ENCODE data around the gene TRIM71.
"Not testable (repeated sequence)": the region's sequence is repeated elsewhere in the genome, so short reads cannot be mapped to it uniquely, and the experiment has no call there.

The TRIM71 gene

DNA sequence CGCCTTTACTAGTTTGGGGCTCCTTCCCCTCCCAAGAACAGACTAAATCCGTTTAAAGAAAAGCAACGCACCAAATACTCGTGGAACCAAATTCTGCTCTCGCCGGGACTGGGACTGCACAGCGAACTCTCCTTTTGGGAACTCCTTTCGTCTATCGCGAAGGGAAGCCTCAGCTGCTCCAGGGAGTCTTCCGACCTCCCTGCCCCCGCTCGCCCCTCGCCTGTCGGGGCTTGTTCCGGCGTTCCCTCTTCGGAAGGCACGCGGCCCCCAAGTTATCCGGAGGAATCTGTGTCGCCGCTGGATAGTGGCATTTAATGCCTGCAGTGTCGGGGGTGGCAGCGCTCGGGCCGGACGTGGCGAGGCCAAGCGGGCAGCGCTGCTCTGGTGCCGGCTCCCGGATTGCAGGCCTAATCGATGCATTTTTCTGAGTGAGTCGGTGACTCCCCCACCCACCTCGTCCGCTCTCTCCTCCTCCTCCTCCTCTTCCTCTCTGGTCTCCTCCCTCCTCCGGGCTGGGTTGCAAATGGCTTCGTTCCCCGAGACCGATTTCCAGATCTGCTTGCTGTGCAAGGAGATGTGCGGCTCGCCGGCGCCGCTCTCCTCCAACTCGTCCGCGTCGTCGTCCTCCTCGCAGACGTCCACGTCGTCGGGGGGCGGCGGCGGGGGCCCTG lies at the start of gene TRIM71:
Gene TRIM71 (plus strand): TSS at position 440 of the 671 bp plus-strand sequence. CDS start 84 bp downstream, at position 524.
- DNase-seq: peak; percentile 52

DNA sequence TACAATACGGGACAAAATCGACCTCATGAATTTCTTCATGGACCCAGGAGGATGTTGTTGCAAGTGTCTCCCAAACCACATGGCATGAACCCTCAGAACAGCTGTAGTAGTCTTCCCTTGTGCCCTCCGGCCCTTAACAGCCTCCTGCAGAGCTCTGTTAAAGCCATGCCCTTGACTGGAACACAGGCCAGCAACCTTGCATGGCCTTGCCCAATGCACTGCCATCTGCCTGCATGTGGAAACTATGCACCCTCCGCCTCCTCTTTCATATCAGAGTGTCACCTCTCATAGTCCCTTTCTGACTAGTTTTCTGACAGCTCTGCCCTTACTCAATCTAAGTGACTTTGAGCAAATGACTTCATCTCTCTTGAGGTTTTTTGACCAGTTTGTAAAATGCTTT lies 39.4 kb upstream of the TRIM71 start:
- peak; percentile 29 to 34 for DNase-seq

- no peak for DNase-seq
Measured at GRCh38 chr3:32780071-32780734, 37.6 kb upstream of the TRIM71 start.

DNA sequence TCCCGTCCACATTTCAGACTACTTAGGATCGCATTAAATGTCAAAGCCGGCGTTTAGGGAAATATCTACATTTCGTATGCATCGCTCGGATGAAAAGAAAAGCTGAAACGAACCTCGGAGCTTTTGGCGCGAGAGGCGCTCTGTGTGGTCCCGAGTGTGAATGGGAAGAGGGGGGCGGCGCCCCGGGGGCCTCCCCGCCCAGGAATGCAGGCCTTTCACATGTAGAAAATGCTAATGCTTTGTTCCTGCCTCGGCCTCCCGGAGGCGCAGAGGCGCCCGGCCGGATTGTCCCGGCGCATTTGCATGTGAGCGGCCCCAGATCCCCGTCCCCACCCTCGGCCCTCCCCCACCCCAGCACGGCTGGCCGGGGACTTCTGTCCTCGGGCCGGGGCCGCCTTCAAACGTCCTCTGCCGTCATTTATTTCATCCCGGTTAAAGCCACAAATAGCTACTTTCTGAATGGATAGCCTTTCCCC lies 37.0 kb upstream of the TRIM71 start:
- DNase-seq: no peak

GRCh38 chr3:32781211-32781968 lies 36.4 kb upstream of the TRIM71 start:
- peak; percentile 77 to 86 for DNase-seq

GRCh38 chr3:32781969-32782270 lies 35.9 kb upstream of the TRIM71 start:
- not testable (repeated sequence) for DNase-seq

DNA sequence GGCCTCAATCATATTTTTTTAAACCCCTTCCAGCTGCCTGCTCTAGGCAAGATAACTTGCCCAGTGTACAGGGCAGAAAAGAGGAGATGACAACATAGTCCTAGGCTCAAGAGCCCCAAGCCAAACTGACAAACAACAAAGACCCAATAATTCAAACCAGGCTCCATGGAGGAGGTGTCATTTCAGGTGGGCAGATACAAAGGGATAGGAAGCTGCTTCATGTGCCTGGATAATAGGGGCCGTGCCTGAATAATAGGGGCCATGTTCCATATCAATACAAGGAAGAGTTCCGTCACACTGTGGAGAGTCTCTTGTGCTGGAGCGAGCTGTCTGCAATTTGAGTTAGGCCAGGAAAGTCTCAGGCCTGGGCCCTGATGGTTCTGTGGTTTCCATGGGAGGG lies 35.4 kb upstream of the TRIM71 start:
- DNase-seq: no peak

- no peak for DNase-seq
Measured at GRCh38 chr3:32791833-32792232, 26.0 kb upstream of the TRIM71 start.

DNA sequence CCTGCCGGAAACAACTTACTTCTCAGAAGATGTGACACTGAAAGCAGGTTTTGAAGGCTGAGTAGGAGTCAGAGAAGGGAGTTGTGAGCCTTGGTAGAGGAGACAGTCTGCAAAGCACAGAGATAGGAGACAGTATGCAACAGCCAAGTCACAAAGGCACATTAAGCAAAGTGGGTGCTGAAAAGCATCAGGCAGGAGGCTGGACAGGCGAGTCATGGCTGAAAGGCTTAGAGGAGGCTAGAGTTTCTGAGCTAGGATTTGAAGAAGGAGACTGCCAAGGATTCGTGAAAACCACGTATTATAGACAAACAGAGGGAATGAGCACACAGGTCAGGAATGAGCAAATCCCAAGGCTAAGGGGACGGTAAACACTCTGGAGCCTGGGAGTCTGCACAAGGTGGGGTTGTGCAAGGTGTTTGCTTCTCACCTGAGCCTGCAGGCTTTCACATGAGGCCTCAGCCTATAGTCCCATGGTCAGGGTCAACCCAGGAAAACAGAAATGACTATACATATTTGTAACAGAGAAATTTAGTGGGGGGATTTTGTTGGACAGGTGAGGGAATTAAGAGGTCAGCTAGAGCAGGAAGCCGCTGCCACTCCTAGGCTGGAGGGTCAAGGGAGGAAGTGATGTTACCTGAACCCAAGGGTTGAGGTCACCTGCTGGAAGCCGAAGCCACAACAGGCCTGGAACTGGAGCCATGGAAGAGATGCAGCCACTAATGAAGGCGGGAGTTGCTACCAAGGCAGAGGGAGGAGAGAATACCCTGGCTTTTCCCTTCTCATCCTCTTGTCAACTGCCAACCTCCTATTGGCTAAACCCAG lies 23.1 kb upstream of the TRIM71 start:
- no peak for DNase-seq

DNA sequence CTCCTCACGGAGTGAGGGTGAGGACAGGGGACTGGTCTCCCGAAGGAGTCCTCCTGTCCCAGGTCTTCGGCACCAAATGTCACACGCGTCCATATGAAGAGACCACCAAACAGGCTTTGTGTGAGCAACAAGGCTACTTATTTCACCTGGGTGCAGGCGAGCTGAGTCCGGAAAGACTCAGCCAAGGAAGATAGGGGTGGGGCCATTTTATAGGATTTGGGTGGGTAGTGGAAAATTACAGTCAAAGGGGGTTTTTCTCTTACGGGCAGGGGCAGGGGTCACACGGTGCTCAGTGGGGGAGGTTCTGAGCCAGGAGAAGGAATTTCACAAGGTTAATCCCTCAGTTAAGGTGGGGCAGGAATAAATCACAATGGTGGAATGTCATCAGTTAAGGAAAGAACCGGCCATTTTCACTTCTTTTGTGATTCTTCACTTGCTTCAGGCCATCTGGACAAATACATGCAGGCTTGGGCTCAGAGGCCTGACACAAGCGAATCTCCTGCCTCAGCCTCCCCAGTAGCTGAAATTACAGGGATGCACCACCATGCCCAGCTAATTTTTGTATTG lies 21.3 kb upstream of the TRIM71 start:
- DNase-seq: not testable (repeated sequence)

GRCh38 chr3:32797776-32798175 lies 20.0 kb upstream of the TRIM71 start:
- DNase-seq: no peak

DNA sequence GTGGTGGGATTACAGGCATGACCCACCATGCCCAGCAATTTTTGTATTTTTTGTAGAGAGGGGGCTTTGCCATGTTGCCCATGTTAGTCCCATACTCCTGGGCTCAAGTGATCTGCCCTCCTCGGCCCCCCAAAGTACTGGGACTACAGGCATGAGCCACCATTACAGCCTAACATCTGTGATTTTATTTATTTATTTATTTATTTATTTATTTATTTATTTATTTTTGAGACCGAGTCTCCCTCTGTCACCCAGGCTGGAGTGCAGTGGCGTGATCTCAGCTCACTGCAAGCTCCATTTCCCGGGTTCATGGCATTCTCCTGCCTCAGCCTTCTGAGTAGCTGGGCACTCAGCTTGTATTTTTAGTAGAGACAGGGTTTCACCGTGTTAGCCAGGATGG lies 16.4 kb upstream of the TRIM71 start:
- not testable (repeated sequence) for DNase-seq

DNA sequence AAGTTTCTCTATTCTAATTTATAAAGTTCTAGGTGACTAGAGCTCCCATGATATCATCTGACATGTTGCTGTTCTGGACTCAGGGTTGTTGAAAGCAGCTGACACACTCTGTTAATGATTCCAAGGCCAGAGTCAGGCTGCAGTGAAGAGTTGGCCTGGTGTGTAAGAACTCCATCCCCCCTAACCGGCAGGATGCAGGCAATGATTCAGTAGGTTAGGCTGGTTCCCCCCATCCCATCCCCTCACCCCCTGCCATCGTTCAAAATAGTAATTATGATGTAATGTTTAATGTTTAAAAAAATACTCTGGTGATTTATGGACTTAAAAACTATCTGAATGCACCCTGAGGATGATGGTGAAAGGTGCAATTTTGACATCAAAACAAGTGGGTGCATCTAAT lies 4.6 kb upstream of the TRIM71 start:
- no peak for DNase-seq

- DNase-seq: no peak
Measured at GRCh38 chr3:32814361-32814760, 3.4 kb upstream of the TRIM71 start.

- no peak for DNase-seq
Measured at GRCh38 chr3:32815841-32816438, 1.9 kb upstream of the TRIM71 start.

GRCh38 chr3:32816439-32817256 lies 1.1 kb upstream of the TRIM71 start:
- DNase-seq: peak; percentile 51 to 57

DNA sequence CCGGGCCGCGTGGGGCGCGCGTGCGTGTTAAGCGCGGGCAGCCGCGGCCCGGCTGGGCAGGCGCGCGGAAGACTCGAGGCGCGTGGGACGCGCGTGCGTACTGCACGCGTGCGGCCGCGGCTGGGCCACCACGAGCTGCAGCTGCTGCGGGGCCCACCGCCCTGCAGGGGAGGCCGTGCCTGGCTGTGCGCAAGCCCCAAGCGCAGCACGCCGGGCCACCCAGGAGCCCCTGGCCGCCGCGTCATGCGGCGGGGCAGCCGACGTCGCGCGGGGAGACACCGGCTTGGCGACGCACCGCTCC lies 590 bp upstream of the TRIM71 start:
- peak in 1 of 2 experiments; percentile 38 for DNase-seq

- peak; percentile 36 to 40 for DNase-seq
Measured at GRCh38 chr3:32818229-32818969, 602 bp downstream of the TRIM71 start.

DNA sequence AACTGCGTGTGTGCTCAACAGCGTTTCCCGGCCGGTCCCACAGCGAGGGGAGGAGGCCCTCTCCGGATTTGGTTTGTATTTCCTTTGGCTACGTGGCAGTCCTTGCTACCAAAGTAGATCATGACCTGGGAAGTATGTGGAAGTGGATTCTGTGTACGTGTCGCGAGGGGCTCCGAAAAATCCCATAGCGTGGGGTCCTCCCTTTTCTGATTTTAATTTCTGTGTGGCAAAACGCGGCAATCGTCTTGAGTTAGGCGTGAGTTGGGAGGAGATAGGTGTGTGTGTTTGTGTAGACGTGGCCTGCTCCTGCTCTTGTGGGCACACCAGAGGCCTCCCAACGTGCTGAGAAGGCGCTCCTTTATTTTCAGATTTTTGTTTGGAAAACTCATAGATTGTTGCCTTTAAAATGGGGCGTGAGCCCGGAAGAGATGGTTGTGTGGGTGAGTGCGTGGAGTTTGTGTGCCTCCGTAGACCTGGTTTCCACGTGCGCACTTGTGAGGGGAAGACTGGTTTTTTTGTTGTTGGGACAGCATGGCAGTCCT lies 1.2 kb downstream of the TRIM71 start:
- no peak for DNase-seq

DNA sequence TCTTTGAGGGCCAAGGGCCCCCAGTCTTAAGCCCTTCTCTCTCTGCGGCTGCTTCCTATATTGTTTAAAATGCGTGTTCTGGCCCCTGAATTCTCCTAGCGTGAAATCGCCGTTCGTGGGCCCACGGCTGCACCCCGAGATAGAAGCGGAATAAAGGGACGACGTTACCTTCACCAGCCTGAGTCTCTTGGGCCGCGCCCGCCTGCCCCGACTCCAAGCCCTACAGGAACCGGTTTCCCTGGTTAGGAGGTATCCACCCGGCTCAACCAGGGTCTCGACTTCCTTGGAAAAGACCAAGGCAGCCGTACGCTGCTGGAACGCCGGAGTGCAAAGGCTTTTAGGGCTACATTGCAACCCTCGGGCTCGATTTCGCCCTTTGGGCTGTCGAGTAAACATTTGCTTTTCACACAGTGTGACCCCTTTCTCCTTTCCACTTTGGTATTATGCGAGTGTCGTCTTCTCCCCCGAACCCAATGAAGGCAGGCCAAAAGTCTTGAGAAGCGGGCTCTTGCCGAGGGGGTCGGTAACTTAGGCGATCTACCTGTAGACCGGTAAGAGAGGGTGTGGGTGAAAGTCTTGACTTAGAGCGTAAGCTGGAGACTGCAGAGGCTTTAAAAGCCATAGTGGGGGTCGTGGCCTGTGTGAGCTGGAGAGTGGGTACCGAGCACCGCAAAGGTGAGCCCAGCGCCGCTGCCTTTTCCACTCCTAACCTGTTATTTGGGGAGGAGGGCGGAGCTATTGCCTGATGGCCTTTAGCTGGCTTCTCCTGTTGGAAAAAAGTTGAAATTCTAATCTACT lies 2.0 kb downstream of the TRIM71 start:
- DNase-seq: no peak

Measured in activated T-cell treated with anti-CD3 and anti-CD28 coated beads, Interleukin-2, amount 50 U/mL, for 48 hours (primary cell).